Measurements from ENCODE around the gene DHX35. TPM values are rescaled to one million over a fixed set of nuclear protein-coding genes. Genes with fewer than 3 reads are reported as not detected.

Gene DHX35
- polyA plus RNA-seq, 3 donors, result 1.6 to 11.2 (median 2.7) TPM

GRCh38 chr20:39048000-39048696 is 86.0 kb downstream of the DHX35 start:
- intact Hi-C loops (cut with micrococcal nuclease), result loop anchor here in 1 of 2 donors (10.0 kb wide), 1 partner anchor 113 kb away; no protein-coding TSS in a partner anchor
- H3K27me3 Mint-ChIP-seq (ENCODE audit: low read depth in 3 of 3), result peaks cover 4 to 6% (median 4%) of the 10 kb centered on the region in 3 donors
- peak; percentile 73 to 81 (median 77) for DNase-seq
- peaks cover 8% of the 10 kb centered on the region for H3K4me1 Mint-ChIP-seq
- peaks cover 9 to 13% of the 10 kb centered on the region in 2 donors for H3K4me1 ChIP-seq (ENCODE audit: control insufficient read depth in 1 of 2, insufficient read depth in 2 of 2, low read length in 2 of 2)
- no peaks in the 10 kb centered on the region for H4K20me1 ChIP-seq (ENCODE audit: insufficient read depth, low read length)
- no peaks in the 10 kb centered on the region for H3K9me3 ChIP-seq (replicated peaks in 1 of 2; ENCODE audit: control insufficient read depth in 1 of 2, insufficient read depth in 1 of 2, low read length in 2 of 2)
- H2AFZ ChIP-seq (ENCODE audit: insufficient read depth, low read depth, low read length, poor library complexity, severe bottlenecking), result no peak overlapping the region
- H3K4me3 Mint-ChIP-seq, result no peak overlapping the region
- 7% methylated on average over 3 of the region's 4 CpGs for WGBS (ENCODE audit: insufficient coverage)
- TF ChIP-seq, protein P1, sequence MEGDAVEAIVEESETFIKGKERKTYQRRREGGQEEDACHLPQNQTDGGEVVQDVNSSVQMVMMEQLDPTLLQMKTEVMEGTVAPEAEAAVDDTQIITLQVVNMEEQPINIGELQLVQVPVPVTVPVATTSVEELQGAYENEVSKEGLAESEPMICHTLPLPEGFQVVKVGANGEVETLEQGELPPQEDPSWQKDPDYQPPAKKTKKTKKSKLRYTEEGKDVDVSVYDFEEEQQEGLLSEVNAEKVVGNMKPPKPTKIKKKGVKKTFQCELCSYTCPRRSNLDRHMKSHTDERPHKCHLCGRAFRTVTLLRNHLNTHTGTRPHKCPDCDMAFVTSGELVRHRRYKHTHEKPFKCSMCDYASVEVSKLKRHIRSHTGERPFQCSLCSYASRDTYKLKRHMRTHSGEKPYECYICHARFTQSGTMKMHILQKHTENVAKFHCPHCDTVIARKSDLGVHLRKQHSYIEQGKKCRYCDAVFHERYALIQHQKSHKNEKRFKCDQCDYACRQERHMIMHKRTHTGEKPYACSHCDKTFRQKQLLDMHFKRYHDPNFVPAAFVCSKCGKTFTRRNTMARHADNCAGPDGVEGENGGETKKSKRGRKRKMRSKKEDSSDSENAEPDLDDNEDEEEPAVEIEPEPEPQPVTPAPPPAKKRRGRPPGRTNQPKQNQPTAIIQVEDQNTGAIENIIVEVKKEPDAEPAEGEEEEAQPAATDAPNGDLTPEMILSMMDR (IDR thresholded peaks at IDR 0.05), result peak; percentile 91
- peaks cover 0 to 2% of the 10 kb centered on the region in 2 donors for H3K36me3 ChIP-seq (replicated peaks in 1 of 2; ENCODE audit: control insufficient read depth in 1 of 2, insufficient read depth in 2 of 2, low read length in 2 of 2)
- H3K9me3 Mint-ChIP-seq, result no peaks in the 10 kb centered on the region
- H3K79me2 ChIP-seq (ENCODE audit: insufficient read depth, low read length), result no peaks in the 10 kb centered on the region
- H3K4me2 ChIP-seq (replicated peaks; ENCODE audit: extremely low read depth, low read length, poor library complexity, severe bottlenecking), result no peak overlapping the region
- no peak overlapping the region for H3K4me3 ChIP-seq (replicated peaks in 1 of 3; ENCODE audit: low read depth in 2 of 3, low read length in 3 of 3)
- H3K9ac ChIP-seq (ENCODE audit: insufficient read depth, low read length, poor library complexity, severe bottlenecking), result no peak overlapping the region
- H3K27ac ChIP-seq (ENCODE audit: low read depth in 1 of 2, low read length in 2 of 2), result no peak overlapping the region
- H3K27me3 ChIP-seq (ENCODE audit: control insufficient read depth in 2 of 2, insufficient read depth in 2 of 2, low read length in 2 of 2), result no peaks in the 10 kb centered on the region
- H3K36me3 Mint-ChIP-seq, result peaks cover 5 to 12% of the 10 kb centered on the region in 2 donors
- no peak overlapping the region for H3K27ac Mint-ChIP-seq

DNA sequence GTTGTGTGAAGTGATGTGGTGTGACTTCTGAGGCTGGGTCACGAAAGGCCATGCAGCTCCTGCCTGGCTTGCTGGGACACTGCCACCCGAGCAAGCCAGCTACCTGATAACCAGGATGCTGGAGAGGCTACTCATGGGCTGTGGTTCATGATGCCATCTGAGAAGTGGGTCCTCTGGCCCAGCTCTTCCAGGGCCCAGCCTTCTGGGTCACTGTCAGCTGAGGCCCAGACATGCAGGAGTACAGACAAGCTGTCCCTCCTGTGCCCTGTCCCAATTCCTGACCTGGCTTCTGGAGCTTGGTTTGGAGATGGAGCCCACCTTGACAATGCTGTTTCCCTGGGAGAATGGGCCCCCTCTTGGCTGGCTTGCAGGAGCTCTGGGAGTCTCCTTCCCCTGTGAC is 87.0 kb downstream of the DHX35 start:
- peaks cover 0 to 7% of the 10 kb centered on the region in 2 donors for H3K36me3 Mint-ChIP-seq
- Histone ChIP-seq H3K4me1 (ENCODE audit: control insufficient read depth in 1 of 2, insufficient read depth in 2 of 2, low read length in 2 of 2) (peaks cover 9 to 13% of the 10 kb centered on the region in 2 donors), H2AFZ (ENCODE audit: insufficient read depth, low read depth, low read length, poor library complexity, severe bottlenecking) (peak overlapping the region; percentile 99), H3K4me3 (replicated peaks in 1 of 3; ENCODE audit: low read depth in 2 of 3, low read length in 3 of 3) (peak overlapping the region in 1 of 3 experiments; percentile 95), H3K9ac (ENCODE audit: insufficient read depth, low read length, poor library complexity, severe bottlenecking) (no peak overlapping the region), H4K20me1 (ENCODE audit: insufficient read depth, low read length) (no peaks in the 10 kb centered on the region), H3K79me2 (ENCODE audit: insufficient read depth, low read length) (no peaks in the 10 kb centered on the region), H3K4me2 (replicated peaks; ENCODE audit: extremely low read depth, low read length, poor library complexity, severe bottlenecking) (peak overlapping the region; percentile 89), H3K36me3 (replicated peaks in 1 of 2; ENCODE audit: control insufficient read depth in 1 of 2, insufficient read depth in 2 of 2, low read length in 2 of 2) (no peaks in the 10 kb centered on the region), H3K27ac (ENCODE audit: low read depth in 1 of 2, low read length in 2 of 2) (no peak overlapping the region), H3K9me3 (replicated peaks in 1 of 2; ENCODE audit: control insufficient read depth in 1 of 2, insufficient read depth in 1 of 2, low read length in 2 of 2) (no peaks in the 10 kb centered on the region), H3K27me3 (ENCODE audit: control insufficient read depth in 2 of 2, insufficient read depth in 2 of 2, low read length in 2 of 2) (no peaks in the 10 kb centered on the region)
- H3K27me3 Mint-ChIP-seq (ENCODE audit: low read depth in 3 of 3), result peaks cover 4 to 6% (median 4%) of the 10 kb centered on the region in 3 donors
- peaks cover 8% of the 10 kb centered on the region for H3K4me1 Mint-ChIP-seq
- no peaks in the 10 kb centered on the region for H3K9me3 Mint-ChIP-seq
- 96% methylated on average over 2 of the region's 2 CpGs for WGBS (ENCODE audit: insufficient coverage)
- TF ChIP-seq, protein P1 (IDR thresholded peaks at IDR 0.05), result no peak
- DNase-seq, result no peak
- intact Hi-C loops (cut with micrococcal nuclease), result loop anchor here in 1 of 2 donors (10.0 kb wide), 1 partner anchor 114 kb away; no protein-coding TSS in a partner anchor
- no peak overlapping the region for H3K27ac Mint-ChIP-seq
- peak overlapping the region in 1 of 2 donors; percentile 89 for H3K4me3 Mint-ChIP-seq

Measured in CD14-positive monocyte (primary cell).